ENCODE data around the gene NUP93.

NUP93 gene

DNA sequence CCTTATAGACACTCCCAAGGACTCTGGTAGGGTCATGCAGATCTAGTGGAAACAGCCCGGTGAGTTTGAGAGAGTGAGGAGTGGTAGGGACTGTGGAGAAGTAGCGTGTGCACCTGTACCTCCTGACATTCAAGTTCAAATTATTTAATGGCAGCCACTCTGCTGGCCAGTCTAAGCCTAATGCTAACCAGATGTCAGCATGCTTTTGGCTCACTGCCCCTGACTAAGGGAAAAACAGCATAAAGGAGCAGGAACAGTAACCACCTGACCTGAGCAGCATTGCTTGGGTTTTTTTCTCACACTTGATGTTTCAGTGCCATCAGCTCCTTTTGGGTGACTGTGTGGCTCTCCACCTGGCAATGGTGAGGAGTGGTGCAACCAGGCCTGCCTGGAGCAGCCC is 111.3 kb downstream of the NUP93 start:
- TF ChIP-seq POLR2A (IDR thresholded peaks at IDR 0.05; ENCODE audit: low read depth, low read length) = no peak
- DNase-seq (ENCODE audit: insufficient read length, low spot score) (no peak), FAIRE-seq (no peak)

DNA sequence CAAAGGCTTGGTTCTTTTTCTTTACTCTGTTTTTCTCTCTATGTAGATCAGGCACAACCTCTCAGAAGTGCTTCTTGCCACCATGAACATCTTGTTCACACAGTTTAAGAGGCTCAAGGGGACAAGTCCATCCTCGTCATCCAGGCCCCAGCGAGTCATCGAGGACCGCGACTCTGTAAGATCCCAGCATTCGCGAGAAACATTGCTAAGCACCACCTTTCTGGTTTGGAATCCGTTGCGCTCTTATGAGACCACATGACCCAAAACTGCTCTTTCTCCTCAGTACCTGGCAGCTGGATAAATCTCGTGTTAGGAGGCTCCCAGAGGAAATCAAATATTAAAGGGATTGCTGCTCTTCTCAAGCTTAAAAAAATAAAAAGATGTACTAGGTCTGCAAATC is 111.7 kb downstream of the NUP93 start:
- TF ChIP-seq POLR2A (IDR thresholded peaks at IDR 0.05; ENCODE audit: low read depth, low read length) = no peak
- FAIRE-seq = no peak
- no peak for DNase-seq (ENCODE audit: insufficient read length, low spot score)

DNA sequence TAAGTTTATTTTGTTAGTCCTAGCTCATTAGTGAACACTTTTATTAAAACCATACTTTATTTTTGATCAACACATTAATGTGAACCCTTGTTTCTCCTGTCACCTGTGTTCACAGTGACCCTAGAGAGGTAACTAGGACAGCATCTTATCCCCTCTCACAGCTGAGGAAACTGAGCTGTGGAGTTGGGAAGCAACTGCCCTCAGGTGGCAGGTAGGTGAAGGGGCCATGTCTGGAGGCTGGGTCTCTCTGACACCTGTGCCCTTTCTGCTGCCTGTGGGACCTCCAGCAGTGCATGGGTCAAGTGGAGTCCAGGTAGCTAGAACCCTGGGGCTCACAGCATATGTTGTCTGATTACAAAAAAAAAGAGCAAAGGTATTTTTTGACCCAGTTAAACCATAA is 112.2 kb downstream of the NUP93 start:
- no peak for DNase-seq (ENCODE audit: insufficient read length, low spot score)
- TF ChIP-seq POLR2A (IDR thresholded peaks at IDR 0.05; ENCODE audit: low read depth, low read length) = no peak
- FAIRE-seq = no peak

DNA sequence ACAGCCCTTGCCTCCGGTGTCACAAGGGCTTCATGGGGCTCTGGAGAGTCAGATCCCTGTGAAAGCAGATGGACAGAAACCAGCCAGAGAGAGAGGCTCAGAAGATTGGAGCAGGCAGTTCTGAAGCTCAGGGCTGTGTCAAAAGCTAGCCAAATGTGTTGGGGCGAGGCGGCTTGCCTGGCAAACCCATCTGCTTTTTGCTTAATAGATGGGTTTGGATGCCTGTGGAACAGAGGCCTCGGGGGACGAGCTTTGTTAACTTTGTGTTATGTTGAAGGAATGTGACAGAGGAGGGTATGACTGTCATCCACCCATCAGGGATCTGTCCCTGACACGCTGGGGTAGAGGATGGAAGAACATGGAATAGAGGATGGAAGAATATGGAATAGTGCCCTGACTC is 114.1 kb downstream of the NUP93 start:
- FAIRE-seq (no peak), DNase-seq (ENCODE audit: insufficient read length, low spot score) (no peak)
- TF ChIP-seq POLR2A (IDR thresholded peaks at IDR 0.05; ENCODE audit: low read depth, low read length) = no peak

DNA sequence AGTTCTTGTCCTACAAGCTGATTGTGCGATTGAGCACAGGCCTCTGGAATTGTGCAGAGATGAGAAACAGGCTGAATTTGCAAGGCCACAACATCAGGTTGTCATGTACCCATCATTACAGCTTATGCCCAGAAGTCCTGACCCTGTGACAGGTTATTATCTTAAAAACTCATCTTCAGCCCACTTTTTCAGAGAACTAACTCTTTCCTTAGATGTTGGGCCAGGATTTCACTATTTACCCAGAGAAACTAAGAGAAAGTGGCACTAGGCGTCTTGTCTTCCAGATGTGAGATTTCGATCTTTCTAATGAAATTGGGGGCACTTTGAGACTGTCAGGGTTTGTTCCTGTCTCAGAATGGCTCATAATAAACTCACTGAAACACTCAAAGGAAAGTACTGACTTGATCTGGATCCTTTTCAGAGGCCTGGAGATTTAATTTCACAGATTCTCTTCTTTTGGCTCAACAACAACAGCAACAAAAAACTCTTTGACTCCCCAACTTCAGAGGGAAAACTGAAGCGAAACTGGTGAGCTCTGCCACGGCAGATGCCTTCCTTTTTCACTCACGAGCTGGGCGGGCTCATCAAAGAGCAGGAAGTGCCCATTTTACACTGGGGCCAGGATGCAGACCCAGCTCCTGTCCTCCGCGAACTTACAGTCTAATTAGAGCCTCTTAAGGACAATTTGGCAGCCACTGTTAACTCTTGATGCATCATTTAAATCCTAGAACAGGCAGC is 117.4 kb downstream of the NUP93 start:
- no peak for TF ChIP-seq POLR2A (IDR thresholded peaks at IDR 0.05; ENCODE audit: low read depth, low read length)
- FAIRE-seq = no peak
- no peak for DNase-seq (ENCODE audit: insufficient read length, low spot score)

DNA sequence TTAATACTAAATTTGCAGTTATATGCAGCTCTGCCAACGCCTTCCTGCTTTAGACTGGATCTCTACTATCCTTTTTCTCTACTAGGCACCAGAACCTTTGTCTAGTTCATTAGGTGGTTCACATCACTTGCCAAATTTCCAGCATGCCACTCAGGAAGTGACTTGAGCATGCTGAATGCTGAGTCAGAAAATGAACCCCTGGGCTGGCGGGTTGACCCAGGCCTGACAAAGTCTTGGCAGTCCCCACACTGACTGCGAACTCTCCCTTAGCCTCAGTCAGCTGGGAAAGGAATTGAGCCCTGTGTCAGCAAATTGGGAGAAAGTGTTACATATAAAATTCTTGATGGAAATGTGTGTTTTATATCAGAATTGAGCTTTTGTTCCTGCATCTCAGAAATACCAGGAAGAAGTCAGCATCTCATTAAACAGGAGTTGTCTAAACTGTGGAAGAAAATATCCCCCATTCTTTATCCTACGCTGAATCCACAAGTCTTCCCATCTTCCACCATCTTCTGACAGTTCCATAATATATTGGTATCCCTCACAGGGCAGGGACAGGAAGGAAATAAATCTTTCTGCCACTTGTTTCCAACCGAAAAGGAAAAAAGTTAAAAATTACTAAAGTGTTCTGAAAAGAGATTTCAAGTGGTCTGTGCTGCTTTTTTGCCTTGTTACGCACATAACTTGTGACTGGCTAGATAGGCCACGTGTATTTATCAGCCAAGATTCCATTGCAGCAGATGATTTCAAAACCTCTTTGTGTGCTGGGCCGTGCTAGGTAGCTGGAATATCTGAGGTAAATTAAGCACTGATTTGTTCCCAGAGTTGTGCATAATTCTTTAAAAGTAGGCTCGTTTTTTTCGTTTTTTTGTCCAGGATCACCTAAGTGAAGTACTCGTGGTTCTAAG is 118.4 kb downstream of the NUP93 start:
- no peak for TF ChIP-seq POLR2A (IDR thresholded peaks at IDR 0.05; ENCODE audit: low read depth, low read length)
- DNase-seq (ENCODE audit: insufficient read length, low spot score) = peak; percentile 47
- FAIRE-seq = peak; percentile 66

DNA sequence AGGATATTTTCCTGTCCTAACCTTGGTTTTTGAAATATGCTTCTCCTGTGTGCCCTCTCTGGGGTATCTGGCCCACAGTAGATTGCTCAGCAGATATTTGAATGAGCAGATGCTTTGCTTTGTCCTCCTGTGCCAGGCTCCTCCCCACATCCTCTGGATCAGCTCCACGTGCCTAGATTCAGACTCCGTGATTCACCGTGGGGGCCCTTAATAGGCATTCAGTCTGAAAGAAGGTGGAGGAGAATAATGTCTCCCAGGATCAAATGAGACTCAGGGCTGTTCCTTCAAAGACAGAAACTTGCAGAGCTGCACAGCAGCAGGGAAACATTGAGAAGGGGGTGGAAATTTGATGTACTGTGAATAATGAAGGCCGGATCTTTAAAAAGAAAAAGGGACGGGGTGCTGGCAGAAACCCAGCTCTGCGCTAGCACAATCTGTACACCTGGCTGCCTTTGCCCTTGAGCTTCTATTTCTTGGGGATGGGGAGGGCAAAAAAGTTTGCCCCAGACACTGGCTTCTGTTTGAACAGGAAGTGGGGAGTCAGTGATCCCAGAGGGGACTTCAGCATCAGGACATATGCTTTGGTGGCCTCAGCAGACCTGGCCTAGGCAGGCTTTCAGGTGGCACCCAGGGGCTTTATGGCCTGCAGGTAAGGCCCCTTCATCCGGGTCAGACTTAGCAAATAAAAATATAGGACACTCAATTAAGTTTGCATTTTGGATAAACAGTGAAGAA is 119.2 kb downstream of the NUP93 start:
- FAIRE-seq (peak; percentile 53), DNase-seq (ENCODE audit: insufficient read length, low spot score) (peak; percentile 59)
- no peak for TF ChIP-seq POLR2A (IDR thresholded peaks at IDR 0.05; ENCODE audit: low read depth, low read length)

DNA sequence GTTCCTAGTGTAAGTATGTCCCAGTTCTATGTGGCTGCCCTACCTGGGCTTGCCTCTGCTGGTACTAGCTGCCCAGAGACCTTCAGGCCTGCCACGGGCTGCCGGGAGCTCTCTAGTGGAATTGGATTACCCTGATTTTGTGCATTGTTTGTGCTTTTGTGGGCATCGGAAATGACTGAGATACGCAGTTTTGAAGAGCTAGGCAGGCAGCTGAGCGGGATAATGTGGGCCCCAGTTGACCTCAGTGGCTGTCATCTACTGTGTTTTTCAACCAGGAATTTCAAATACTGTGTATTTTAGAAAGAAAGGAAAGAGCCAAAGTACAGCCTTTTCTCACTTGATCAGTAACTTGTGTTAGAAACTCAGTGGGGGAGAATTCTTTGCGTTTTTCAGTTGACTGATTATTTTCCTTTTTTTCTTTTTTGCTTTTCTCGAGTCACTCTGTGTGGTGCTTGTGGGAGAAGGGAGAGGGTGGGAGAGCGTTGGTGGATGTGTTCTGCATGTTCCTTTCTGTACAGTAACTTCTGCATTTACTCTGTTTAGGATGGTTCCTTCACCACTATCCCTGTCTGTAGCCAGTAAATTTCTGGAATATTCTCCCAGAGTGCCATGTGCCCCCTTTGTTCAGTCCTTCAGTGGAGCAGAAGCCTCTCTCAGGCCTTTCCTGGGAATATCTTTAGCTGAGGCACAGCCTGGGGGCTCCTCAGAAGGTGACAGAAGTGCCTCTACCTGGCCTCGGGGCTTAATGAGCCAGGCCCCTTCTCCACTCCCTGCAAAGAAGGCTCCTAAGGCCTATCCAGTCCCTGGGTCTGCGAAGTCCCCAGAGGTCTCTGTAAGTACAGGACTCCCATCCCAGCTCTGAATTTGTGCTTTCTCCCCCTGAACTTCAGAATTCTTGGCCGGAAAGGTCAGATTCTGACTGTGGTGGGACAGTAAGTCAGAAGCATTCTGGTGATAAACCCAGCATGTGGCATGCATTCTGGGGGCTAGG is 120.1 kb downstream of the NUP93 start:
- DNase-seq (ENCODE audit: insufficient read length, low spot score) (no peak), FAIRE-seq (no peak)

DNA sequence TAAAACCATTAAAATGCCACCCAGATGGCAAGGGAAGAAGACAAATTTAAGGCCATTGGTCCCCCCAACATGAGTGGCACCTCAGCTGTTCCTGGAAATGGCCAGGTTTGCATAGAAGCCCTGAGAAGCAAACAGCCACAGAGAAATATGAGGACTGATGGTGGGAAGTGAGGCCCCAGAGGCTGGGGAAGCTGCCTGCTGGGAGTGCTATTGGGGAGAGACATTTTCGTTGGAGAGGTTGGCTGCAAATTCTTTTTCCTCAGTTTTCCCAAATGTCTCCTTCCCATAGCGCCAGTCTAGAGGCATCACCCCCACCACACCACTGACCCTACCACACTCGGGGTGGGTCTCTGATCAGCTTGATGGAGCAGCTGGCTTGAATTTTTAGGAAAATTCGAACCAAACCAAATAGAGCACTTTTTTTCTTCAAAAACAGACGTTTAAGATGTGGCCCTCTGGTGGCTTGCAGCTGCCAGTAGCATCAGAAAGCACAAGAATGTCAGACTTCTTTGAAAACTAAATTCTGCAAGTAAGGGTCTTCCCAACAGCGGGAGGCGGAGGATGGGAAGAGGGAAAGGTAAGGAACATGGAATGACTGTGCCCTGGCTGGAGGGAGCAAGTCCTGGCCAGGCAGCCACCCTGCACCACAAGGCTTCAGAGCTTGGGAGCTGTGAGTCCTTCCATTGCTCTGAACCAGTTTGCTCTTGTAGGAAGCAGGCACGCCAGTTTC is 121.9 kb downstream of the NUP93 start:
- FAIRE-seq (no peak), DNase-seq (ENCODE audit: insufficient read length, low spot score) (no peak)
- no peak for TF ChIP-seq POLR2A (IDR thresholded peaks at IDR 0.05; ENCODE audit: low read depth, low read length)

More for the DNA sequence above, 120.1 kb downstream of the NUP93 start:
- no peak for TF ChIP-seq POLR2A (IDR thresholded peaks at IDR 0.05; ENCODE audit: low read depth, low read length)

DNA sequence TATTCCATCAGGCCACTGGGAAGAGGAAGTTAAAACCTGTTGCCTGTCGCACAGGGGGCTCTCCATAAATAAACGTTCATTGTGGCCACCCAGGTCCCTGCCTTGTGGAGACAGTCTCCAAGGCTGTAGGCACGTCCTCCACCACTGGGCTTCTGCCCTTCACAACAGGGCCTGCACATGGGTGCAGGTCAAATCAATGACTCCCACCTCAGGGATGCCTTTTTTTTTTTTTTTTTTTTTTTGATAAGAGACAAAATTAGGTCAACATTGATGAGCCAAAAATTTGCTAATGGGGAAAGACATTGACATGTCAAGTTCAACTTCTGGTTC is 122.4 kb downstream of the NUP93 start:
- TF ChIP-seq POLR2A (IDR thresholded peaks at IDR 0.05; ENCODE audit: low read depth, low read length) = no peak
- no peak for DNase-seq (ENCODE audit: insufficient read length, low spot score)
- FAIRE-seq = no peak

DNA sequence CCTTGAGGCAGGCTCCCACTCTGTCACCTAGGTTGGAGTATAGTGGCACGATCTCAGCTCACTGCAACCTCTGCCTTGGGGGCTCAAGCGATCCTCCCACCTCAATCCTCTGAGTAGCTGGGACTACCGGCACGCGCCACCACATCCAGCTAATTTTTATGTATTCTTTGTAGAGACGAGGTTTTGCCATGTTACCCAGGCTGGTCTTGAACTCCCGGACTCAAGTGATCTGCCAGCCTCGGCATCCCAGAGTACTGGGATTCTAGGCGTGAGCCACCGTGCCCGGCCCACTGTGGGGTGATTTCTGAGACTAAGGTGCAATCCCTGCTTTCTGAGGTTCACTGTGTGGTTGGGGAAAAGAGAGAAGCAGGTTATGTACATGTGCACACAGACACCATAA is 123.0 kb downstream of the NUP93 start:
- TF ChIP-seq POLR2A (IDR thresholded peaks at IDR 0.05; ENCODE audit: low read depth, low read length) = no peak
- DNase-seq (ENCODE audit: insufficient read length, low spot score) (no peak), FAIRE-seq (no peak)

DNA sequence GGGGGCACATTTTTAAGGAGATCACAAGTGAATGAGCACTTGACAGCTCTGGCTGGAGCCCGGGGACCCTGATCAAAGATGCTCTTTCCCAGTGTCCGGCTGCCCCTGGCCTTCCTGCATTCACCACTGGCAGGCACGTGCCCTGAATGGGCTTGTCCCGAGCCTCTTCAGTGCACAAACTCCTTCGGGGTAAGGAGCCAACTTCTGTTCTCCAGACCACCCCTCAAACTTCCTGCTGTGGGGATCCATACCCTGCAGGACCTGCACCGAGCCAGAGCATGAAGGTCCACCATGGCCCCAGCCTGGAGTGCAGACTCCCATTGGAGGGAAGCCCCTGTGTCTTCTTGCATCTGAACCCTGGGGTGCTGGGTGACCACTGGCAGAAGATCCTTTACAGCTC is 125.3 kb downstream of the NUP93 start:
- FAIRE-seq (no peak), DNase-seq (ENCODE audit: insufficient read length, low spot score) (no peak)

More for the DNA sequence above, 125.3 kb downstream of the NUP93 start:
- no peak for TF ChIP-seq POLR2A (IDR thresholded peaks at IDR 0.05; ENCODE audit: low read depth, low read length)
